ENCODE data around the gene SUN2. TPM values are rescaled to one million over a fixed set of nuclear protein-coding genes. Genes with fewer than 3 reads are reported as not detected.

SUN2 gene
- total and polyA plus RNA-seq, 2 of the 13 experiments (the other 11 are each of a cell fraction or from before 2014, with no cell fraction given): 45.6 to 56.6 TPM

DNA sequence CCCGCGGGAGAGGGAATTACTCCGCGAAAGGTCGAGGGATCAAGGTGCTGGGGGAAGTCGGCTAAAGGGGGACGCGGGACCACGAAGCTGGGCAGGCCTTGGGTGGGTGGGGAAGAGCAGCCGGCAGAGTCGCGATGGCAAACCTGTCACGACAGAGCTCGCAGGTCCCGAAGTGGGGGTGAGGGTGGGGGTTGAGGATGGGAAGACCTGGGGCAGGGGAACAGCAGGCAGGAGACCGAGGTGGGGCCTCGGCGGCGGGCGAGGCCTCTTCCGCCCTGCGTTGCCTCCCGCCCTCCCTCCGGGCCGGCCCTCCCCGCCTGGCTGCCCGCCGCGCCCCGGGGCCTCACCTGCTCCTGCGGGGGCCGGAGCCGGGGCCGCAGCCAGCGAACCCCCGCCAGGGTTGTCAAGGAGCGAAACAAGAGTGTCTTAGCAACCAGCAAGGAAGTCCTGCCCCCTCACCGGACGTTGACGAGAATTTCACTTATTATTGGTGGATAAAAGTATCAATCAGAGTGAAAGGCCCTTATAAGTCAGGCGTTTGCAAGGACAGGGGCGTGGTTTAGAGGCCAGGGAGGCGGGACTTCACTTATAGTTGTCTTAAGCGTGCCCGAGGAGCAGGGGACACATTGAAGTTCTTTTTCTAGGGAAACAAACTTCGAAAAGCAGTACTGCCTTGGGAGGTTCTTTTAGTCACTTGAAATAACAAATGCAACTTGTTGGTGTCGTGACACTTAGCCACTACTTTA lies 38.1 kb upstream of the SUN2 start, which contains the start of gene DNAL4 (continued):
- TF ChIP-seq, protein P1, sequence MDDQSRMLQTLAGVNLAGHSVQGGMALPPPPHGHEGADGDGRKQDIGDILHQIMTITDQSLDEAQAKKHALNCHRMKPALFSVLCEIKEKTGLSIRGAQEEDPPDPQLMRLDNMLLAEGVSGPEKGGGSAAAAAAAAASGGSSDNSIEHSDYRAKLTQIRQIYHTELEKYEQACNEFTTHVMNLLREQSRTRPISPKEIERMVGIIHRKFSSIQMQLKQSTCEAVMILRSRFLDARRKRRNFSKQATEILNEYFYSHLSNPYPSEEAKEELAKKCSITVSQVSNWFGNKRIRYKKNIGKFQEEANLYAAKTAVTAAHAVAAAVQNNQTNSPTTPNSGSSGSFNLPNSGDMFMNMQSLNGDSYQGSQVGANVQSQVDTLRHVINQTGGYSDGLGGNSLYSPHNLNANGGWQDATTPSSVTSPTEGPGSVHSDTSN (CRISPR knock-in tag; IDR thresholded peaks at IDR 0.05; ENCODE audit: borderline replicate concordance): no peak; the same call in 1 of the 2 replicates
- TF ChIP-seq YY1 (IDR thresholded peaks at IDR 0.05; ENCODE audit: insufficient read depth, insufficient replicate concordance, low read depth, low read length) (no peak), TOE1 (CRISPR knock-in tag; IDR thresholded peaks at IDR 0.05) (no peak), ZNF841 (CRISPR knock-in tag; IDR thresholded peaks at IDR 0.05; ENCODE audit: borderline replicate concordance) (no peak), TAF15 (IDR thresholded peaks at IDR 0.05; ENCODE audit: low read depth, low read length, poor library complexity, severe bottlenecking) (no peak), ZNF75D (CRISPR knock-in tag; IDR thresholded peaks at IDR 0.05; ENCODE audit: borderline replicate concordance) (no peak), SRF (IDR thresholded peaks at IDR 0.05; ENCODE audit: low read depth, low read length) (peak; percentile 97), ELF4 (CRISPR knock-in tag; IDR thresholded peaks at IDR 0.05; ENCODE audit: borderline replicate concordance) (no peak), SALL1 (CRISPR knock-in tag; IDR thresholded peaks at IDR 0.05) (peak; percentile 26; the same call in 1 of the 2 replicates), ZNF891 (CRISPR knock-in tag; IDR thresholded peaks at IDR 0.05) (0 out of 2 replicates have a peak, but pooled peaks have one; percentile 37), KAT2B (IDR thresholded peaks at IDR 0.05; ENCODE audit: borderline replicate concordance, low read depth, low read length) (no peak), SP4 (CRISPR knock-in tag; IDR thresholded peaks at IDR 0.05) (peak; percentile 69), ZKSCAN1 (IDR thresholded peaks at IDR 0.05; ENCODE audit: low read length) (no peak), PAX8 (CRISPR knock-in tag; IDR thresholded peaks at IDR 0.05; ENCODE audit: borderline replicate concordance) (no peak)
- TF ChIP-seq, protein P2, sequence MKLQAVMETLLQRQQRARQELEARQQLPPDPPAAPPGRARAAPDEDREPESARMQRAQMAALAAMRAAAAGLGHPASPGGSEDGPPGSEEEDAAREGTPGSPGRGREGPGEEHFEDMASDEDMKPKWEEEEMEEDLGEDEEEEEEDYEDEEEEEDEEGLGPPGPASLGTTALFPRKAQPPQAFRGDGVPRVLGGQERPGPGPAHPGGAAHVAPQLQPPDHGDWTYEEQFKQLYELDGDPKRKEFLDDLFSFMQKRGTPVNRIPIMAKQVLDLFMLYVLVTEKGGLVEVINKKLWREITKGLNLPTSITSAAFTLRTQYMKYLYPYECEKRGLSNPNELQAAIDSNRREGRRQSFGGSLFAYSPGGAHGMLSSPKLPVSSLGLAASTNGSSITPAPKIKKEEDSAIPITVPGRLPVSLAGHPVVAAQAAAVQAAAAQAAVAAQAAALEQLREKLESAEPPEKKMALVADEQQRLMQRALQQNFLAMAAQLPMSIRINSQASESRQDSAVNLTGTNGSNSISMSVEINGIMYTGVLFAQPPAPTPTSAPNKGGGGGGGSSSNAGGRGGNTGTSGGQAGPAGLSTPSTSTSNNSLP (IDR thresholded peaks at IDR 0.05; ENCODE audit: low read depth, low read length): no peak
- TF ChIP-seq, protein P3, sequence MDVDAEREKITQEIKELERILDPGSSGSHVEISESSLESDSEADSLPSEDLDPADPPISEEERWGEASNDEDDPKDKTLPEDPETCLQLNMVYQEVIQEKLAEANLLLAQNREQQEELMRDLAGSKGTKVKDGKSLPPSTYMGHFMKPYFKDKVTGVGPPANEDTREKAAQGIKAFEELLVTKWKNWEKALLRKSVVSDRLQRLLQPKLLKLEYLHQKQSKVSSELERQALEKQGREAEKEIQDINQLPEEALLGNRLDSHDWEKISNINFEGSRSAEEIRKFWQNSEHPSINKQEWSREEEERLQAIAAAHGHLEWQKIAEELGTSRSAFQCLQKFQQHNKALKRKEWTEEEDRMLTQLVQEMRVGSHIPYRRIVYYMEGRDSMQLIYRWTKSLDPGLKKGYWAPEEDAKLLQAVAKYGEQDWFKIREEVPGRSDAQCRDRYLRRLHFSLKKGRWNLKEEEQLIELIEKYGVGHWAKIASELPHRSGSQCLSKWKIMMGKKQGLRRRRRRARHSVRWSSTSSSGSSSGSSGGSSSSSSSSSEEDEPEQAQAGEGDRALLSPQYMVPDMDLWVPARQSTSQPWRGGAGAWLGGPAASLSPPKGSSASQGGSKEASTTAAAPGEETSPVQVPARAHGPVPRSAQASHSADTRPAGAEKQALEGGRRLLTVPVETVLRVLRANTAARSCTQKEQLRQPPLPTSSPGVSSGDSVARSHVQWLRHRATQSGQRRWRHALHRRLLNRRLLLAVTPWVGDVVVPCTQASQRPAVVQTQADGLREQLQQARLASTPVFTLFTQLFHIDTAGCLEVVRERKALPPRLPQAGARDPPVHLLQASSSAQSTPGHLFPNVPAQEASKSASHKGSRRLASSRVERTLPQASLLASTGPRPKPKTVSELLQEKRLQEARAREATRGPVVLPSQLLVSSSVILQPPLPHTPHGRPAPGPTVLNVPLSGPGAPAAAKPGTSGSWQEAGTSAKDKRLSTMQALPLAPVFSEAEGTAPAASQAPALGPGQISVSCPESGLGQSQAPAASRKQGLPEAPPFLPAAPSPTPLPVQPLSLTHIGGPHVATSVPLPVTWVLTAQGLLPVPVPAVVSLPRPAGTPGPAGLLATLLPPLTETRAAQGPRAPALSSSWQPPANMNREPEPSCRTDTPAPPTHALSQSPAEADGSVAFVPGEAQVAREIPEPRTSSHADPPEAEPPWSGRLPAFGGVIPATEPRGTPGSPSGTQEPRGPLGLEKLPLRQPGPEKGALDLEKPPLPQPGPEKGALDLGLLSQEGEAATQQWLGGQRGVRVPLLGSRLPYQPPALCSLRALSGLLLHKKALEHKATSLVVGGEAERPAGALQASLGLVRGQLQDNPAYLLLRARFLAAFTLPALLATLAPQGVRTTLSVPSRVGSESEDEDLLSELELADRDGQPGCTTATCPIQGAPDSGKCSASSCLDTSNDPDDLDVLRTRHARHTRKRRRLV (CRISPR knock-in tag; IDR thresholded peaks at IDR 0.05): no peak
- TF ChIP-seq, protein P4, sequence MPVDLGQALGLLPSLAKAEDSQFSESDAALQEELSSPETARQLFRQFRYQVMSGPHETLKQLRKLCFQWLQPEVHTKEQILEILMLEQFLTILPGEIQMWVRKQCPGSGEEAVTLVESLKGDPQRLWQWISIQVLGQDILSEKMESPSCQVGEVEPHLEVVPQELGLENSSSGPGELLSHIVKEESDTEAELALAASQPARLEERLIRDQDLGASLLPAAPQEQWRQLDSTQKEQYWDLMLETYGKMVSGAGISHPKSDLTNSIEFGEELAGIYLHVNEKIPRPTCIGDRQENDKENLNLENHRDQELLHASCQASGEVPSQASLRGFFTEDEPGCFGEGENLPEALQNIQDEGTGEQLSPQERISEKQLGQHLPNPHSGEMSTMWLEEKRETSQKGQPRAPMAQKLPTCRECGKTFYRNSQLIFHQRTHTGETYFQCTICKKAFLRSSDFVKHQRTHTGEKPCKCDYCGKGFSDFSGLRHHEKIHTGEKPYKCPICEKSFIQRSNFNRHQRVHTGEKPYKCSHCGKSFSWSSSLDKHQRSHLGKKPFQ (CRISPR knock-in tag; IDR thresholded peaks at IDR 0.05; ENCODE audit: insufficient replicate concordance): no peak

All from HepG2 (cell line).